SJSA1 (cell line): Measurements from ENCODE around the gene BIN2. TPM values are rescaled to one million over a fixed set of nuclear protein-coding genes. Genes with fewer than 3 reads are reported as not detected.

ENCODE experiments used
- DNase-seq, 2 experiments: peaks; one replicate each; pipeline ENCODE4 v3.0.0-alpha.2; 2015 to 2020; ENCODE audit warnings: low spot score in 2 of 2, low read depth in 1 of 2
- H3K27ac ChIP-seq: fragments of 250-450 bp; sonication (Bioruptor Pico); 2 replicates; pipeline ENCODE4 v1.5.1; 2020; ENCODE audit warnings: mild to moderate bottlenecking, moderate library complexity
- H3K27me3 ChIP-seq: fragments of 250-450 bp; sonication (Bioruptor Pico); replicated peaks from 2 replicates; pipeline ENCODE4 v1.5.1; 2020; ENCODE audit warnings: mild to moderate bottlenecking, moderate library complexity
- H3K36me3 ChIP-seq: fragments of 250-450 bp; sonication (Bioruptor Pico); 2 replicates; pipeline ENCODE4 v1.5.1; 2020; ENCODE audit warnings: mild to moderate bottlenecking
- H3K4me1 ChIP-seq: fragments of 250-450 bp; sonication (Bioruptor Pico); replicated peaks from 2 replicates; pipeline ENCODE4 v1.6.1; 2021; ENCODE audit warnings: mild to moderate bottlenecking
- H3K4me3 ChIP-seq: fragments of 250-450 bp; sonication (Bioruptor Pico); 2 replicates; pipeline ENCODE4 v1.5.1; 2020; ENCODE audit warnings: mild to moderate bottlenecking
- H3K9me3 ChIP-seq: fragments of 250-450 bp; sonication (Bioruptor Pico); replicated peaks from 2 replicates; pipeline ENCODE4 v1.5.1; 2020; ENCODE audit warnings: mild to moderate bottlenecking
- total RNA-seq: library from RNA; depleted of rRNA; stranded (reverse); fragments of >200 nt; shearing (Covaris generic); gene quantifications from 2 replicates; pipeline ENCODE4 v1.2.3, GENCODE V29; 2014; rRNA removed

The BIN2 gene
- total RNA-seq = 0.08 TPM in 1 of 2 replicates, not detected in the other

- peaks cover 51% of the 10 kb centered on the region for H3K4me1 ChIP-seq
- H3K9me3 ChIP-seq = no peaks in the 10 kb centered on the region
- H3K36me3 ChIP-seq = no peaks in the 10 kb centered on the region
- no peak within 1 kb of the TSS for H3K27ac ChIP-seq
- DNase-seq = no peak
- H3K27me3 ChIP-seq = no peaks in the 10 kb centered on the region
- no peak within 1 kb of the TSS for H3K4me3 ChIP-seq
Observed at GRCh38 chr12:51323966-51324895, at the start of gene BIN2. Gene BIN2, minus strand, starts transcription at chr12:51324174. Its CDS starts 72 bp downstream, at chr12:51324102.

- peaks cover 35% of the 10 kb centered on the region for H3K4me1 ChIP-seq
- no peak for DNase-seq
- H3K4me3 ChIP-seq = no peak overlapping the region
- H3K36me3 ChIP-seq = peaks cover 65% of the 10 kb centered on the region
- H3K27ac ChIP-seq = no peak overlapping the region
- no peaks in the 10 kb centered on the region for H3K9me3 ChIP-seq
- H3K27me3 ChIP-seq = no peaks in the 10 kb centered on the region
Observed at GRCh38 chr12:51373187-51373586, 49.2 kb upstream of the BIN2 start.

- no peak overlapping the region for H3K4me3 ChIP-seq
- no peak for DNase-seq
- H3K36me3 ChIP-seq = peaks cover 58% of the 10 kb centered on the region
- peak overlapping the region; percentile 63 for H3K27ac ChIP-seq
- peaks cover 35% of the 10 kb centered on the region for H3K4me1 ChIP-seq
- no peaks in the 10 kb centered on the region for H3K27me3 ChIP-seq
- H3K9me3 ChIP-seq = no peaks in the 10 kb centered on the region
Observed at GRCh38 chr12:51372021-51372420, 48.0 kb upstream of the BIN2 start.

- no peak overlapping the region for H3K4me3 ChIP-seq
- H3K36me3 ChIP-seq = peaks cover 53% of the 10 kb centered on the region
- H3K27me3 ChIP-seq = no peaks in the 10 kb centered on the region
- peak overlapping the region; percentile 63 for H3K27ac ChIP-seq
- peak; percentile 95 to 97 for DNase-seq
- no peaks in the 10 kb centered on the region for H3K9me3 ChIP-seq
- H3K4me1 ChIP-seq = peaks cover 35% of the 10 kb centered on the region
Observed at GRCh38 chr12:51371295-51371953, 47.5 kb upstream of the BIN2 start.

- Histone ChIP-seq H3K36me3 (peaks cover 47% of the 10 kb centered on the region), H3K27ac (no peak overlapping the region), H3K4me3 (no peak overlapping the region), H3K9me3 (no peaks in the 10 kb centered on the region), H3K27me3 (no peaks in the 10 kb centered on the region), H3K4me1 (peaks cover 35% of the 10 kb centered on the region)
- no peak for DNase-seq
Observed at GRCh38 chr12:51370667-51371066, 46.7 kb upstream of the BIN2 start.

GRCh38 chr12:51369581-51369980 lies 45.6 kb upstream of the BIN2 start:
- Histone ChIP-seq H3K9me3 (no peaks in the 10 kb centered on the region), H3K4me3 (no peak overlapping the region), H3K4me1 (peaks cover 33% of the 10 kb centered on the region), H3K27ac (no peak overlapping the region), H3K27me3 (no peaks in the 10 kb centered on the region), H3K36me3 (peaks cover 37% of the 10 kb centered on the region)
- DNase-seq = no peak

- Histone ChIP-seq H3K27me3 (no peaks in the 10 kb centered on the region), H3K4me3 (no peak overlapping the region), H3K4me1 (peaks cover 29% of the 10 kb centered on the region), H3K9me3 (no peaks in the 10 kb centered on the region), H3K27ac (no peak overlapping the region), H3K36me3 (peaks cover 32% of the 10 kb centered on the region)
- DNase-seq = no peak
Observed at GRCh38 chr12:51368640-51369517, 44.9 kb upstream of the BIN2 start.

GRCh38 chr12:51365276-51365675 lies 41.3 kb upstream of the BIN2 start:
- H3K36me3 ChIP-seq = peaks cover 34% of the 10 kb centered on the region
- no peak overlapping the region for H3K27ac ChIP-seq
- H3K27me3 ChIP-seq = no peaks in the 10 kb centered on the region
- DNase-seq = no peak
- H3K4me1 ChIP-seq = peaks cover 26% of the 10 kb centered on the region
- no peaks in the 10 kb centered on the region for H3K9me3 ChIP-seq
- H3K4me3 ChIP-seq = no peak overlapping the region

GRCh38 chr12:51364001-51364400 lies 40.0 kb upstream of the BIN2 start:
- no peaks in the 10 kb centered on the region for H3K9me3 ChIP-seq
- peaks cover 22% of the 10 kb centered on the region for H3K4me1 ChIP-seq
- no peak for DNase-seq
- H3K36me3 ChIP-seq = peaks cover 26% of the 10 kb centered on the region
- no peak overlapping the region for H3K4me3 ChIP-seq
- H3K27ac ChIP-seq = no peak overlapping the region
- no peaks in the 10 kb centered on the region for H3K27me3 ChIP-seq

- no peaks in the 10 kb centered on the region for H3K27me3 ChIP-seq
- peak in 1 of 2 experiments; percentile 39 for DNase-seq
- no peaks in the 10 kb centered on the region for H3K9me3 ChIP-seq
- peaks cover 26% of the 10 kb centered on the region for H3K36me3 ChIP-seq
- peaks cover 20% of the 10 kb centered on the region for H3K4me1 ChIP-seq
- H3K4me3 ChIP-seq = no peak overlapping the region
- H3K27ac ChIP-seq = no peak overlapping the region
Observed at GRCh38 chr12:51362747-51363342, 38.9 kb upstream of the BIN2 start.

GRCh38 chr12:51362307-51362706 lies 38.3 kb upstream of the BIN2 start:
- no peak overlapping the region for H3K27ac ChIP-seq
- peaks cover 30% of the 10 kb centered on the region for H3K36me3 ChIP-seq
- H3K4me3 ChIP-seq = no peak overlapping the region
- no peaks in the 10 kb centered on the region for H3K27me3 ChIP-seq
- peaks cover 20% of the 10 kb centered on the region for H3K4me1 ChIP-seq
- no peak for DNase-seq
- no peaks in the 10 kb centered on the region for H3K9me3 ChIP-seq

- Histone ChIP-seq H3K9me3 (no peaks in the 10 kb centered on the region), H3K27ac (no peak overlapping the region), H3K36me3 (peaks cover 38% of the 10 kb centered on the region), H3K4me1 (peaks cover 20% of the 10 kb centered on the region), H3K4me3 (no peak overlapping the region), H3K27me3 (no peaks in the 10 kb centered on the region)
- DNase-seq = no peak
Observed at GRCh38 chr12:51361161-51362016, 37.4 kb upstream of the BIN2 start.
